K562 (cell line): Measurements from ENCODE around the gene VPS26A. TPM values are rescaled to one million over a fixed set of nuclear protein-coding genes. Genes with fewer than 3 reads are reported as not detected.

Experiments used
- CBFA2T3 ChIP-seq: fragments of 450-650 bp; IDR thresholded peaks from 2 replicates; pipeline ENCODE4 v1.6.1; 2017
- CBX3 ChIP-seq, 2 experiments: IDR thresholded peaks; 1 replicate in 1 of 2; 2 replicates in 1 of 2; pipeline ENCODE4 v1.6.1; 2012; ENCODE audit warnings: inconsistent platforms in 2 of 2, low read length in 2 of 2, borderline replicate concordance in 1 of 2, control low read depth in 1 of 2
- CHD7 ChIP-seq: fragments of 200-600 bp; sonication (generic); IDR thresholded peaks from one replicate; pipeline ENCODE4 v1.6.1; 2012; ENCODE audit warnings: mild to moderate bottlenecking, low read depth, low read length, inconsistent platforms
- CSDE1 ChIP-seq, 2 experiments: fragments of 450-650 bp; IDR thresholded peaks; 2 replicates each; pipeline ENCODE4 v1.6.1; 2016; ENCODE audit warnings: mild to moderate bottlenecking in 1 of 2
- PCBP2 ChIP-seq: fragments of 200-400 bp; formaldehyde crosslinking; IDR thresholded peaks from 2 replicates; pipeline ENCODE4 v1.6.1; 2018; ENCODE audit warnings: low read length, low read depth, mild to moderate bottlenecking, moderate library complexity; ENCODE audit not compliant: poor library complexity, severe bottlenecking
- TGIF2 ChIP-seq: sonication (generic); formaldehyde crosslinking; IDR thresholded peaks from 2 replicates; pipeline ENCODE4 v1.8.1; 2022; ENCODE audit warnings: mild to moderate bottlenecking, missing genetic modification reagents, moderate library complexity
- U2AF1 ChIP-seq: fragments of 200-400 bp; formaldehyde crosslinking; optimal IDR thresholded peaks from 2 replicates; pipeline ENCODE3; 2017; ENCODE audit warnings: mild to moderate bottlenecking, low read depth, low read length, moderate library complexity
- ZBTB17 ChIP-seq: fragments of 450-650 bp; formaldehyde crosslinking; IDR thresholded peaks from 2 replicates; pipeline ENCODE4 v1.4.0; 2020; ENCODE audit warnings: mild to moderate bottlenecking
- ZBTB8A ChIP-seq: fragments of 450-650 bp; IDR thresholded peaks from 2 replicates; pipeline ENCODE4 v1.6.1; 2018; ENCODE audit warnings: mild to moderate bottlenecking, moderate library complexity; ENCODE audit not compliant: partially characterized antibody
- ZNF583 ChIP-seq: fragments of 250-450 bp; sonication (Bioruptor Pico); IDR thresholded peaks from 2 replicates; pipeline ENCODE4 v1.4.0; 2020
- polyA plus RNA-seq, 8 experiments: library from polyadenylated mRNA; depleted of rRNA in 4 of 8; stranded (reverse) in 5 of 8; unstranded in 3 of 8; fragments of >200 nt; fragmentation: Nextera tagmentation in 2 of 8; fragmentation: Illumina TruSeq in 1 of 8; extraction: Ambion mirVana in 2 of 8; extraction: Trizol in 1 of 8; gene quantifications; 2 replicates each; pipeline versions ENCODE4 v1.2.1 to v1.2.3, GENCODE V29; 2011 to 2014; ENCODE audit warnings: inconsistent platforms in 1 of 8, missing spikeins in 1 of 8
- total RNA-seq, 7 experiments: library from RNA; depleted of rRNA in 6 of 7; stranded (reverse); fragments of >200 nt in 6 of 7; fragmentation: Illumina TruSeq in 2 of 7; extraction: Trizol in 2 of 7; gene quantifications; 2 replicates each; pipeline versions ENCODE4 v1.2.1 to v1.2.3, GENCODE V29; 2011 to 2021; ENCODE audit warnings: low replicate concordance in 1 of 7
- TF ChIP-seq, protein P1 (sequence below), 2 experiments: IDR thresholded peaks in 1 of 2; conservative IDR thresholded peaks in 1 of 2; 2 replicates each; pipeline ENCODE4 v1.6.1; 2016; ENCODE audit warnings: low read depth in 2 of 2, mild to moderate bottlenecking in 1 of 2, missing compliant biosample characterization in 1 of 2, missing genetic modification characterization in 1 of 2, moderate library complexity in 1 of 2

VPS26A gene
- total and polyA plus RNA-seq, 9 of the 15 experiments (the other 6 are each of a cell fraction or from before 2014, with no cell fraction given): 47.1 to 137 (median 69.3) TPM

DNA sequence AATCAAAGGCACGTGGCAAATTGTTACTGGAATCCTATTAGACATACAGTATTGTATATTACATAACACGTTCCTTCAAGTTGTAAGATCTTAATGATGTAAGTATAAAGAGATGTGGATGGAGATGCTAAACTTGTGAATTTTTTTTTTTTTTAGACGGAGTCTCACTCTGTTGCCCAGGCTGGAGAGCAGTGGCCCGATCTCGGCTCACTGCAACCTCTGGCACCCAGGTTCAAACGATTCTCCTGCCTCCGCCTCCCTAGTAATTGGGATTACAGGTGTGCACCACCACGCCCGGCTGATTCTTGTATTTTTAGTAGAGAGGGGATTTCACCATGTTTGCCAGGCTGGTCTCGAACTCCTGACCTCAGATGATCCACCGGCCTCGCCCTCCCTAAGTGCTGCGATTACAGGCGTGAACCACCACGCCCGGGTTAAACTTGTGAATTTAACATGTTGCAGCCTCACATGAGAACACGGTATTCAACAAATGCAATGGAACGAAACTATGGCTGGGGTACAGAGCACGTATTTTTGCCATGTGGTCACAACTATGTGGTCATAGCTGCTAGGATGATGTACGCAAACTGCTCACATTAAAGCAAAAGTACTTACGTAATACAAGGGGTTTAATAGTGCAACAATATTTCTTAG is 55.2 kb downstream of the VPS26A start (continued):
- TF ChIP-seq CHD7: no peak
- TF ChIP-seq CSDE1 (IDR thresholded peaks at IDR 0.05): peak in 1 of 2 experiments; percentile 10; a peak in 1 of 4 replicates
- TF ChIP-seq ZNF583 (CRISPR knock-in tag): no peak
- no peak for TF ChIP-seq CBFA2T3
- no peak for TF ChIP-seq ZBTB8A
- no peak for TF ChIP-seq PCBP2
- TF ChIP-seq CBX3 (IDR thresholded peaks at IDR 0.05; ENCODE audit: borderline replicate concordance in 1 of 2, low read length in 2 of 2): no peak; a peak in 1 of 3 replicates
- no peak for TF ChIP-seq U2AF1
- no peak for TF ChIP-seq ZBTB17 (CRISPR knock-in tag)
- TF ChIP-seq TGIF2 (CRISPR knock-in tag): no peak
- TF ChIP-seq, protein P1, sequence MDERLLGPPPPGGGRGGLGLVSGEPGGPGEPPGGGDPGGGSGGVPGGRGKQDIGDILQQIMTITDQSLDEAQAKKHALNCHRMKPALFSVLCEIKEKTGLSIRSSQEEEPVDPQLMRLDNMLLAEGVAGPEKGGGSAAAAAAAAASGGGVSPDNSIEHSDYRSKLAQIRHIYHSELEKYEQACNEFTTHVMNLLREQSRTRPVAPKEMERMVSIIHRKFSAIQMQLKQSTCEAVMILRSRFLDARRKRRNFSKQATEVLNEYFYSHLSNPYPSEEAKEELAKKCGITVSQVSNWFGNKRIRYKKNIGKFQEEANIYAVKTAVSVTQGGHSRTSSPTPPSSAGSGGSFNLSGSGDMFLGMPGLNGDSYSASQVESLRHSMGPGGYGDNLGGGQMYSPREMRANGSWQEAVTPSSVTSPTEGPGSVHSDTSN (CRISPR knock-in tag; IDR thresholded peaks at IDR 0.05; ENCODE audit: low read depth): no peak
- TF ChIP-seq, protein P1 (tag; conservative IDR thresholded peaks at IDR 0.05; ENCODE audit: low read depth): no peak
